ENCODE measurements around the gene SMNDC1. TPM values are rescaled to one million over a fixed set of nuclear protein-coding genes. Genes with fewer than 3 reads are reported as not detected.
"Not testable (repeated sequence)": the region's sequence is repeated elsewhere in the genome, so short reads cannot be mapped to it uniquely, and the experiment has no call there.

Gene SMNDC1
- total RNA-seq, 2 experiments from 2014 or later, result 40.2 to 48.1 TPM

GRCh38 chr10:110334061-110334656, 29.4 kb upstream of the SMNDC1 start:
- intact Hi-C loops (cut with DNase I, micrococcal nuclease), result no loop called here
- H3K27ac ChIP-seq (ENCODE audit: low read depth in 1 of 2, low read length in 2 of 2), result no peak overlapping the region
- no peak for TF ChIP-seq CTCF (IDR thresholded peaks at IDR 0.05)

GRCh38 chr10:110331226-110331795, 26.6 kb upstream of the SMNDC1 start:
- H3K36me3 Mint-ChIP-seq (ENCODE audit: low read depth); ATAC-seq (ENCODE audit: poor library complexity); H3K36me3 ChIP-seq (ENCODE audit: insufficient read depth, low read length); H3K4me3 ChIP-seq (ENCODE audit: low read length); CTCF ChIA-PET; H3K27me3 ChIP-seq (ENCODE audit: control insufficient read depth in 1 of 2, insufficient read depth in 2 of 2, low read length in 2 of 2); intact Hi-C loops (cut with DNase I, micrococcal nuclease); H3K9me3 Mint-ChIP-seq; DNase-seq; H3K27me3 Mint-ChIP-seq; H3K27ac ChIP-seq (ENCODE audit: low read depth in 1 of 2, low read length in 2 of 2); H3K4me1 ChIP-seq (ENCODE audit: insufficient read depth, low read length); H3K4me1 Mint-ChIP-seq (ENCODE audit: low read depth); H3K27ac Mint-ChIP-seq; POLR2A ChIA-PET; H3K4me3 Mint-ChIP-seq: not testable (repeated sequence)
- peaks cover 10 to 19% of the 10 kb centered on the region in 2 experiments for H3K9me3 ChIP-seq (ENCODE audit: control insufficient read depth in 1 of 2, insufficient read depth in 1 of 2, low read length in 2 of 2)

More at GRCh38 chr10:110334061-110334656, 29.4 kb upstream of the SMNDC1 start:
- Mint-ChIP-seq H3K27ac (no peak overlapping the region), H3K36me3 (ENCODE audit: low read depth) (no peaks in the 10 kb centered on the region), H3K9me3 (peaks cover 7% of the 10 kb centered on the region), H3K4me3 (no peak overlapping the region), H3K4me1 (ENCODE audit: low read depth) (peaks cover 7% of the 10 kb centered on the region), H3K27me3 (no peaks in the 10 kb centered on the region)
- no peak for DNase-seq
- H3K27me3 ChIP-seq (ENCODE audit: control insufficient read depth in 1 of 2, insufficient read depth in 2 of 2, low read length in 2 of 2), result no peaks in the 10 kb centered on the region
- H3K36me3 ChIP-seq (ENCODE audit: insufficient read depth, low read length), result no peaks in the 10 kb centered on the region
- CTCF ChIA-PET, result interaction anchor here (0.6 to 1.7 kb wide), 3 partner anchors 8 to 117 kb away, joined by 3 read pairs; no protein-coding TSS in a partner anchor
- H3K4me1 ChIP-seq (ENCODE audit: insufficient read depth, low read length), result peaks cover 8% of the 10 kb centered on the region
- H3K4me3 ChIP-seq (ENCODE audit: low read length), result no peak overlapping the region
- H3K9me3 ChIP-seq (ENCODE audit: control insufficient read depth in 1 of 2, insufficient read depth in 1 of 2, low read length in 2 of 2), result peaks cover 10 to 19% of the 10 kb centered on the region in 2 experiments
- POLR2A ChIA-PET, result no interaction called here
- no peak for ATAC-seq (ENCODE audit: poor library complexity)

GRCh38 chr10:110330675-110331074, 26.0 kb upstream of the SMNDC1 start:
- intact Hi-C loops (cut with DNase I, micrococcal nuclease), result no loop called here
- peaks cover 7% of the 10 kb centered on the region for H3K9me3 Mint-ChIP-seq
- no peaks in the 10 kb centered on the region for H3K36me3 Mint-ChIP-seq (ENCODE audit: low read depth)
- no peak overlapping the region for H3K4me3 Mint-ChIP-seq
- POLR2A ChIA-PET, result no interaction called here
- peaks cover 6% of the 10 kb centered on the region for H3K4me1 Mint-ChIP-seq (ENCODE audit: low read depth)
- Histone ChIP-seq H3K27me3 (ENCODE audit: control insufficient read depth in 1 of 2, insufficient read depth in 2 of 2, low read length in 2 of 2) (no peaks in the 10 kb centered on the region), H3K27ac (ENCODE audit: low read depth in 1 of 2, low read length in 2 of 2) (no peak overlapping the region), H3K4me1 (ENCODE audit: insufficient read depth, low read length) (peaks cover 2% of the 10 kb centered on the region), H3K9me3 (ENCODE audit: control insufficient read depth in 1 of 2, insufficient read depth in 1 of 2, low read length in 2 of 2) (peaks cover 10 to 19% of the 10 kb centered on the region in 2 experiments), H3K36me3 (ENCODE audit: insufficient read depth, low read length) (no peaks in the 10 kb centered on the region), H3K4me3 (ENCODE audit: low read length) (no peak overlapping the region)
- H3K27me3 Mint-ChIP-seq, result no peaks in the 10 kb centered on the region
- H3K27ac Mint-ChIP-seq, result no peak overlapping the region
- ATAC-seq (ENCODE audit: poor library complexity) (no peak), DNase-seq (no peak)
- CTCF ChIA-PET, result no interaction called here
- TF ChIP-seq CTCF (IDR thresholded peaks at IDR 0.05), result no peak
